ENCODE measurements around the gene DDI2. TPM values are rescaled to one million over a fixed set of nuclear protein-coding genes. Genes with fewer than 3 reads are reported as not detected.
A peak's percentile ranks its signal among the peaks of the same experiment; 100 is the strongest.

The DDI2 gene
- total and polyA plus RNA-seq, 4 donors: 7.2 to 94.3 (median 24.2) TPM

GRCh38 chr1:15616373-15617172, 685 bp upstream of the DDI2 start:
- Histone ChIP-seq H3K27me3 (ENCODE audit: control insufficient read depth in 3 of 3, insufficient read depth in 3 of 3, low read length in 2 of 3) (no peaks in the 10 kb centered on the region), H3K9me3 (ENCODE audit: control insufficient read depth in 4 of 4, insufficient read depth in 3 of 4, low read length in 3 of 4) (no peaks in the 10 kb centered on the region), H3K4me1 (ENCODE audit: control insufficient read depth in 5 of 5, insufficient read depth in 5 of 5, low read length in 5 of 5) (peaks cover 3 to 31% (median 18%) of the 10 kb centered on the region in 5 donors), H3K27ac (ENCODE audit: low read depth in 1 of 2, low read length in 1 of 2) (peak overlapping the region; percentile 57 to 98), H3K4me3 (peak overlapping the region; percentile 42), H3K9ac (ENCODE audit: insufficient read depth in 1 of 2, low read length in 2 of 2) (peak overlapping the region in 1 of 2 donors; percentile 84), H3K36me3 (ENCODE audit: control insufficient read depth in 4 of 4, insufficient read depth in 4 of 4, low read length in 4 of 4) (peaks cover 0 to 3% (median 2%) of the 10 kb centered on the region in 4 donors)
- DNase-seq (peak in 2 of 3 donors; percentile 29 to 52), ATAC-seq (ENCODE audit: insufficient read depth, low FRiP score) (no peak)
- 27 to 28% methylated on average over 16 of the region's 16 CpGs for WGBS, 2 donors
- TF ChIP-seq CTCF (IDR thresholded peaks at IDR 0.05; ENCODE audit: control extremely low read depth, extremely low read depth): no peak

GRCh38 chr1:15618077-15618654, 908 bp downstream of the DDI2 start:
- TF ChIP-seq CTCF (IDR thresholded peaks at IDR 0.05; ENCODE audit: control extremely low read depth, extremely low read depth): no peak
- peaks cover 3 to 46% (median 21%) of the 10 kb centered on the region in 5 donors for H3K4me1 ChIP-seq (ENCODE audit: control insufficient read depth in 5 of 5, insufficient read depth in 5 of 5, low read length in 5 of 5)
- peak overlapping the region; percentile 78 to 86 for H3K9ac ChIP-seq (ENCODE audit: insufficient read depth in 1 of 2, low read length in 2 of 2)
- H3K27ac ChIP-seq (ENCODE audit: low read depth in 1 of 2, low read length in 1 of 2): peak overlapping the region; percentile 89 to 99
- peak in 1 of 3 donors; percentile 43 for DNase-seq
- ATAC-seq (ENCODE audit: insufficient read depth, low FRiP score): no peak
- 1 to 2% methylated on average over 8 of the region's 8 CpGs for WGBS, 2 donors
- no peaks in the 10 kb centered on the region for H3K9me3 ChIP-seq (ENCODE audit: control insufficient read depth in 4 of 4, insufficient read depth in 3 of 4, low read length in 3 of 4)
- peaks cover 2 to 3% (median 2%) of the 10 kb centered on the region in 4 donors for H3K36me3 ChIP-seq (ENCODE audit: control insufficient read depth in 4 of 4, insufficient read depth in 4 of 4, low read length in 4 of 4)
- peak overlapping the region; percentile 95 for H3K4me3 ChIP-seq
- H3K27me3 ChIP-seq (ENCODE audit: control insufficient read depth in 3 of 3, insufficient read depth in 3 of 3, low read length in 2 of 3): no peaks in the 10 kb centered on the region

- 72 to 79% methylated on average over 26 of the region's 26 CpGs for WGBS, 2 donors
- H3K4me3 ChIP-seq: peak overlapping the region; percentile 95
- H3K9ac ChIP-seq (ENCODE audit: insufficient read depth in 1 of 2, low read length in 2 of 2): peak overlapping the region; percentile 78 to 86
- ATAC-seq (ENCODE audit: insufficient read depth, low FRiP score) (no peak), DNase-seq (peak; percentile 22 to 95 (median 93))
- H3K27ac ChIP-seq (ENCODE audit: low read depth in 1 of 2, low read length in 1 of 2): peak overlapping the region; percentile 63 to 89
- no peaks in the 10 kb centered on the region for H3K27me3 ChIP-seq (ENCODE audit: control insufficient read depth in 3 of 3, insufficient read depth in 3 of 3, low read length in 2 of 3)
- H3K4me1 ChIP-seq (ENCODE audit: control insufficient read depth in 5 of 5, insufficient read depth in 5 of 5, low read length in 5 of 5): peaks cover 3 to 46% (median 22%) of the 10 kb centered on the region in 5 donors
- no peaks in the 10 kb centered on the region for H3K9me3 ChIP-seq (ENCODE audit: control insufficient read depth in 4 of 4, insufficient read depth in 3 of 4, low read length in 3 of 4)
- H3K36me3 ChIP-seq (ENCODE audit: control insufficient read depth in 4 of 4, insufficient read depth in 4 of 4, low read length in 4 of 4): peaks cover 2 to 3% (median 2%) of the 10 kb centered on the region in 4 donors
- TF ChIP-seq CTCF (IDR thresholded peaks at IDR 0.05; ENCODE audit: control extremely low read depth, extremely low read depth): no peak
Observed at GRCh38 chr1:15618655-15619525, 1.6 kb downstream of the DDI2 start.
